Amniotic epithelial cell (primary cell): ENCODE results near the gene GLT6D1.
A peak's percentile ranks its signal among the peaks of the same experiment; 100 is the strongest.

Experiments
- DNase-seq: peaks from one replicate; pipeline ENCODE4 v3.0.0-alpha.2; 2010; ENCODE audit warnings: low read depth

The GLT6D1 gene

DNA sequence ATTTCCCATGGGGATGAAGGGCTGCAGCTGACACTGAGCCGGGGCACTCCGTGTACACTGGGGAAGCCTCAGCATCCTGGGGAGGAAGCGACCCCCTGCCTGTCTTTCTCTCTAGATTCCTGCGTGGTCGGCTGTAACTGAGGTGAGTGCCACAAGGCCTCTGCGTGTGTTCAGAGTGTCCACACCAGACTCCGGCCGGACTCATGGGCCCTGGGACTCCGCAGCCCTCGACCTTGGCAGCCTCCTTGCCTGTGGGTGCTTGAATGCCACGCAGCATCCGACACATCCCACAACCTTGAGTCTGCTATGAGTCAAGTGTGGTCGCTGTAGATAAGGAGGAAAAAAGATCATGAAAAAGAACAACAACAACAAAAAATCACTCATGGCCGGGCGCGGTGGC is 54.4 kb downstream of the GLT6D1 start:
- DNase-seq, result peak; percentile 97

- DNase-seq, result no peak
Measured at GRCh38 chr9:135584371-135584770, 55.0 kb downstream of the GLT6D1 start.

DNA sequence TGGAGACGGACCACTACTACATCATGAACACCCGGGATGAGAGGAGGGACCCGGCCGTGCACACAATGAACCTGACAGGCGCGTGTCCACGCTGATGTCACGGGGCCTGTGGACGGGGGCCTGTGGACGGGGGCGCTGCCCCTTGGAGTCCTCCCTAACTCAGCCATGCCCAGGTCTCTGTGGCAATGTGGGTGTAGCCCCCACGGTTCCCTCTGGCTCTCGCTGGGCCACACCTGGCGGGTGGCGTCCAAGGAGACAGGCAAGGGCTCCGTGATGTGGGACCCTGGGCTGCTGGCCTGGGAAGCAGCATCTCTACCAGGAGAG is 55.7 kb downstream of the GLT6D1 start:
- DNase-seq, result no peak

GRCh38 chr9:135582966-135583687 is 56.2 kb downstream of the GLT6D1 start:
- no peak for DNase-seq

DNA sequence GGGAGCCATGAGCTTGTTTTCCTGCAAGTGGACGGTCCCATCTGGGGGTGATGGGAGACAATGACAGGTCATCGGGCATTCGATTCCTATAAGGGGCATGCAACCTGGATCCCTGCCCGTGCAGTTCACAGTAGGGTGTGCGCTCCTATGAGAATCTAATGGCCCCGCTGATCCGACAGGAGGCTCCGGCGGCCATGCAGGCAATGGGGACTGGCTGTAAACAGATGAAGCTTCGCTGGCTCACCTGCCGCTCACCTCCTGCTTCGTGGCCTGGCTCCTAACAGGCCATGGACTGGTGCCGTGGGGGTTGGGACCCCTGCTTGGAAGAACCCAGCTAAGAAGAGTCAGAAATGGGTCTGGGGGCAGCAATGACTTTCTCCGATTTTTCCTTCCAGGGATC is 56.8 kb downstream of the GLT6D1 start:
- DNase-seq, result no peak

GRCh38 chr9:135581636-135582426 is 57.5 kb downstream of the GLT6D1 start:
- no peak for DNase-seq

GRCh38 chr9:135580664-135581380 is 58.5 kb downstream of the GLT6D1 start:
- no peak for DNase-seq

DNA sequence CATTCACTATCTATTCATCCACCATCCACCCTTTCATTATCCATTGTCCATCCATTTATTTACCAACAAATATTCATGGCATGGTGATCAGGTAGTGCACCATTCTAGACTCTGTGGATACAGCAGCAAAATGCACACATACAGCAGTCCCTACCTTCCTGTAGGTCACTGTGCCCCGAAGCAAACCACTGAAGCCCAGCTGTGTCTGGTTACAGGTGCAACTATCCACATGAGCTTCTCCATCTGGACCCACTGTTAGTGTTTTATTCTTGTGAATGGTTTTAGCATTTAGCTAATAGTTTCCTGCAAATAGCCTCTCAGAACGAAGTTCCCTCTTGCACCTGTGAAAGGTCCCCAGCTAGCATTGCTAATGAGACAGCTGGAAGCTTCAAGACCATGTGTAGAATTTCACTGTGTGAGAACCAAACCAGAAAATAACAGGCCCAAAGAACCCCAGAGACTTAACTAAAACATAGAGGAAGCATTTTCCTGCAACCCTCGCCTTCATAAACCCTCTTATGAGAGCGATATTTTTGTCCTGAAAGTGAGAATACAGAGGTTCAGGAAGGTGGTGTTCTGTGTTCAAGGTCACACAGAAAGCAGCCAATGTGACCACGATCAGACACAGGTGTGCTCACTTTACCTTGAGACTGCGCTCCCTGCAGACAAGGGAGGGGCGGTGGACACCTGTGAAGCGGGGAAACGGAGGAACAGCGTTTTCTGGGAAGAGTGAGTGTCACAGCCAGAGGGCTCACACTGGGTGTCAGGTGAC is 59.3 kb downstream of the GLT6D1 start:
- no peak for DNase-seq

DNA sequence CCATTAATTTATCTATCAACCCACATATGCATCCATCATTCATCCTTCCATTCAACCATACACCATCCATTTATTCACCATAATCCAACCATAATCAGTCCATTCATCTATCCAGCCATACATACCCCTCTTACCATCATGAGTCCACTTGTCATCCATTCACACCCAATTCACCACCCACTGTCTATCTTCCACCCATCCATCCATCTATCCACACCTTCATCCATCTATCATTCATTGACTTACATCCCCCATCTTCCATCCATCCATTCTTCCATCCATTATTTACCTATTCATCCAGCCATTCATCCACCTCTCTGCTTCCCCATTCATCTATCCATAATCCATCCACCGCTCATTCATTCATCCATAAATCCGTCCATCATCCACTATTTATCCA is 60.0 kb downstream of the GLT6D1 start:
- DNase-seq, result no peak

- DNase-seq, result no peak
Measured at GRCh38 chr9:135577256-135577655, 62.1 kb downstream of the GLT6D1 start.

GRCh38 chr9:135575995-135576631 is 63.2 kb downstream of the GLT6D1 start:
- DNase-seq, result no peak

GRCh38 chr9:135574943-135575342 is 64.4 kb downstream of the GLT6D1 start:
- no peak for DNase-seq

GRCh38 chr9:135574331-135574730 is 65.0 kb downstream of the GLT6D1 start:
- DNase-seq, result no peak
